T follicular helper cell (primary cell): ENCODE results near the gene SPEF1.
A peak's percentile ranks its signal among the peaks of the same experiment; 100 is the strongest.
"Not testable (repeated sequence)": the region's sequence is repeated elsewhere in the genome, so short reads cannot be mapped to it uniquely, and the experiment has no call there.

Experiments used
- DNase-seq: peaks from one replicate; pipeline ENCODE4 v3.0.0-alpha.2; 2020; ENCODE audit warnings: low read depth

The SPEF1 gene

DNA sequence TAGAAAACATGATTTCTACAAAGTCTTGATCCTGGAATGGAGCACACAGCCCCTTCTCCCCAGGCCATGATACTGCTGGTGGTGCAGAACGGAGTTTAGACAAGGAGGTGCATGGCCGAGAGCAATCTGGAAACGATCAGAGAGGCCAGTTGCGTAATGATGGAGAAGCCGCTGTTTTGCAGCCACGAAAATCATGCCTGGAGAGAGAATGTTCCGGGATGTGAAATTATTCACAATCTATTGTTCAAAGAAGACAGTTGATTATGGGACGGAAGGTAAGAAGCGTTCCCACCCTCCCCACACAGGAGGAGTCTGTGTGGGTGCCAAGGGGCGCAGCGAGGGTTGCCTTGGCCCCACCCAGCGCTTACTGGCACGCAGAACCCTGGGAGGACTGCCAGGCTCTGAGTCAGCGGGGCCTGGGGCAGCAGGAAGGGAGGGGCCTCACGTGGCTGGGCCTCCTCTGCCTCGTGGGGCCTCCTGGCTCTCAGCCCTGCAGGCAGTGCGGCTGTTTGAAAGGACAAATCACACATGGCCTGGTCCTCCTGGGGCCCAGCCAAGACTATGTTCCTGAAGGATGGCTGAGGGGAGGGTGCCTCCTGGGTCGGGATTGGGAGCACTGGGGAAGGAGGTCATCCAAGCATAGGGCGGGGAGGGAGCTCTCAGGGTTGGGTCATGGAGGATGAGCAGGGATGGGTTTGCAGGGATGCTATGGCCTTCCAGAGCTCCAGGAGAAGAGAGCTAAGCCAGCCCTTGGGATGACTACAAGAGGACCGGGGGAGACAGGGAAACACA lies 30.4 kb upstream of the SPEF1 start:
- peak; percentile 91 for DNase-seq

DNA sequence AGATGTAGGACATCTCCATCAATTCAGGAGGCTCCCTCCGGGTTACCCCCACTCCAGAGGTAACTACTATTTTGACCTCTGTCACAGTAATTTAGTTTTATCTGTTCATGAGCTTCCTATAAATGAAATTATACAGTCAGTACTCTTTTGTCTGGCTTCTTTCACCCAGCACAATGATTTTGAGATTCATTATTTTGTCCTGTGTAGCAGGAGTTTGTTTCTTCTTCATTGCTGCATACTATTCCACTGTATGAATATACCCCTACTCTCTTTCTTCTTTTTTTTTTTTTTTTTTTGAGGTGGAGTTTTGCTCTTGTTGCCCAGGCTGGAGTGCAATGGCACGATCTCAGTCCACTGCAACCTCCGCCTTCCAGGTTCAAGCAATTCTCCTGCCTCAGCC lies 27.3 kb upstream of the SPEF1 start:
- no peak for DNase-seq

DNA sequence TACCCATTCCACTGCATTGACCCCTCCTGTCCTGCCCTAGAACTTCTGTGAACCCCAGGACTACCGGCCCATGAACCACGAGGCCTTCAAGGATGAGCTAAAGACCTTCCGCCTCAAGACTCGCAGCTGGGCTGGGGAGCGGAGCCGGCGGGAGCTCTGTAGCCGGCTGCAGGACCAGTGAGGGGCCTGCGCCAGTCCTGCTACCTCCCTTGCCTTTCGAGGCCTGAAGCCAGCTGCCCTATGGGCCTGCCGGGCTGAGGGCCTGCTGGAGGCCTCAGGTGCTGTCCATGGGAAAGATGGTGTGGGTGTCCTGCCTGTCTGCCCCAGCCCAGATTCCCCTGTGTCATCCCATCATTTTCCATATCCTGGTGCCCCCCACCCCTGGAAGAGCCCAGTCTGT lies 23.5 kb upstream of the SPEF1 start:
- no peak for DNase-seq

DNA sequence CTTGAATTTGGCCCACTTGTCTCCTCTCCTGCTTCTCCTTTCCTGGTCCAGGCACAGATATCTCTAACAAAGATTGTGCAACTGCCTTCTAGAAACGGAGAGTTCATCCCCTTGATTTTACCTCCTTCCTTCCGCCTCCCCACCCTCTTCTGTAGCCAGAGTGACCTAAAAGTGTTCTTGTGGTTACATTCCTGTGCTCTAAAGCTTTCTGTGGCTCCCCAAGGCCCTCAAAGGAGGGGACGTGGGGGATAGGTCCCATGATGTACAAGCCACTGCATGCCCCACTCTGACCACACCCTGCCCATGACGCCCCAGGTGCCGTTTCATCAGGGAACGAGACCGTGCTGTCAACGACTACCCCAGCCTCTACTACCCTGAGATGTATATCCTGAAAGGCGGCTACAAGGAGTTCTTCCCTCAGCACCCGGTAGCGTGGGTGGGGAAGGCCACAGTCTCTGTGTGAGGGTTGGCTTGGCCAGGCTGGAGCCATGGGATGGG lies 23.1 kb upstream of the SPEF1 start:
- DNase-seq = no peak

DNA sequence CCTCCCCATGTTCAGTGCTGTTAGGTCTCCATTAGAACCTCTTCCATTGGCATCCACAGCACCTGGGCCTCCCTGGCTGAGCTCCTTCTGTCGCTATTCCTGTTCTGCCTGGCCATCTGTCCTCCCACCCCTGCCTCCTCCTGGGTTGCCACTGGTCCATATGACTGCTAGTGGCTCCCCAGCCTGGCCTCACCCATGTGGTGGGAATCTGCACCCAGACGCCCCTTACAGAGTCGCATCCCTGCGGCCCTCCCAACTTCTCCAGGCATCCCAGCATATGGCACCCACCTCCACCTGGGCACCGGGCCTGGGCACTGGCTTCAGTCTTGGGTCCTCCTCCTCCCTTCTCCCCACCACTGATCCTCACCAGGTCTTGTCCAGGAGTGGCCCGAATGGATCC lies 22.6 kb upstream of the SPEF1 start:
- DNase-seq = no peak

DNA sequence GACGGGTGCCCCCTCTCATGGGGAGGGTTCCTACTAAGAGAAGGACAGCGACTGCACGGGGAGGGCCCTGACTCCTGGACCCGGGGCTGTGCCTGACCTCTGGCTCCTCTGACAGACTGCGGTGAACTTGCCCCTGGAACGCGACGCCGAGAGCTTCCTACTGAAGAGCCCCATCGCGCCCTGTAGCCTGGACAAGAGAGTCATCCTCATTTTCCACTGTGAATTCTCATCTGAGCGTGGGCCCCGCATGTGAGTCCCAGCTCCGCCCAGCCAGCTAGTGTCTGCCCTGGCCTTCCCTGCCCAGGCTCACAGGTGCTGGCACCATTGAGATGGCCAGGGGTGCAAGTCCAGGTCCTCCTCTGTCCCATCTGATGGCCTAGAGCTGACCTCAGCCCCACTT lies 22.0 kb upstream of the SPEF1 start:
- DNase-seq = no peak

DNA sequence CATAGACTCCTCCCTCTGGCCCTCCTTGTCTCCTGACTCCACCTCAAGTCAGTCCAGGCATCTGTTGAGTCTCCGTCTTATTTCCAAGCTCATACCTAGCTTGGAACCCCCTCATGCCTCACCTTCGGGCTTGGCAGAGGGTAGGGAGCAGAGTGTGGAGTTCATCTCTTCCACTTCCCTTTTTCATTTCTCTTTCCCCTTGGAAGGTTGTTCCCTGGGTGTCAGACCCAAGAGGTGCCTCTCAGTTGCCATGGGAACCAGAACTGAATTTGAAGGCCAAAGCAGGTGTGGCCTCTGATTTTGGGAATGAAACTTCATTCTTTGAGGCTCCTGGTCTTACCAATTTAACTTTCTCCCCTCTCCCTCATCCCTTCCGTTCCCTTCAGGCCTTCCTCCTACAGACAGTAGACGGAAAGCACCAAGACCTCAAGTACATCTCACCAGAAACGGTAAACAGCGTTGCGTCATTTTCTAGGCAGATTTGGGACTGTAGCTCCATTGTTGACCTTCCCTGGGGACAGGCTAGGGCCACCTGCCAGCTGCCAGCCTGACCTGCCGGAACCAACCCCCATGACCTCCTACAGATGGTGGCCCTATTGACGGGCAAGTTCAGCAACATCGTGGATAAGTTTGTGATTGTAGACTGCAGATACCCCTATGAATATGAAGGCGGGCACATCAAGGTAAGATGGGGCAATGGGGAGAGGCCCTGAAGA lies 21.4 kb upstream of the SPEF1 start:
- no peak for DNase-seq

DNA sequence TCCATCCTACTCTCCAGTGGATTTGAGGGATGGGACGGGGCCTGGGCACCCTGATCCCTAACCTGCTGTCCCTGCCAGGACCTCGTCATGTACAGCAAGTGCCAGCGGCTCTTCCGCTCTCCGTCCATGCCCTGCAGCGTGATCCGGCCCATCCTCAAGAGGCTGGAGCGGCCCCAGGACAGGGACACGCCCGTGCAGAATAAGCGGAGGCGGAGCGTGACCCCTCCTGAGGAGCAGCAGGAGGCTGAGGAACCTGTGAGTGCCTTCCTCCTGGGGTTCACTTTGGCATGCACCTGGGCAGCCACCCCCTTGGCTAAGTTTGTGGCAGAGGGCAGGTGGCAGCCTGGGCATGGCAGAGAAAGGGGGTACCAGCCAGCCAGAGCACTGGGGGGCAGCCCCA lies 20.6 kb upstream of the SPEF1 start:
- DNase-seq = no peak

DNA sequence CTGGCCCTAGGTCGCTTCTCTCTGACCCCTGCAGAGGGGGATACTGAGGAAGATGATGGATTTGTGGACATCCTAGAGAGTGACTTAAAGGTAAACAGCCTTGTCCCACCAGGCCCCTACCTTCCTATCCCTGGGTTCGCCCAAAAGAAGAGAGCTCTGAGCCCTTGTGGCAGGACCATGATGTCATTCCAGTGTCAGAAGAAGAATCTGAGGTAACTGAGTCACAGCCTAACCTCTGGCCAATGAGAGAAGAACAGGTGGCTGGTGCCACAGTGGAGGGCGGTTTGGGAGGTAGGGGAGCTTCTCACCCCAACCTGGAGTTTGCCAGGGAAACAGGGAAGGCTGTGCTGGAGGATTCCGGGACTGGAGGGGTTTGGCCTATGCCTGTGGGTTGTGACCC lies 20.1 kb upstream of the SPEF1 start:
- DNase-seq = no peak

DNA sequence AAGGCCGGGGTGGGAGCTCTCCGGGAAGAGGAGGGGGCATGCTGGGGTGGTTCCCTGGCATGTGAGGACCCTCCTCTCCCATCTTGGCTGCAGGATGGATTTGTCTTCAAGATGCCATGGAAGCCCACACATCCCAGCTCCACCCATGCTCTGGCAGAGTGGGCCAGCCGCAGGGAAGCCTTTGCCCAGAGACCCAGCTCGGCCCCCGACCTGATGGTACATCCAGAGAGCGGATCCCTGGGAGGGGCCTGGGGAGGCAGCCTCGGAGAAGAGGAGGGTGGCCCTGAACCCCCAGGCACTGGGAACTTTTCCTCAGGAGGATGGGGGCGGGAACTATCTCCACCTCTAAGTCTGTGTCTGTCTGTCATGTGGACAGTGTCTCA lies 19.6 kb upstream of the SPEF1 start:
- DNase-seq = no peak

DNA sequence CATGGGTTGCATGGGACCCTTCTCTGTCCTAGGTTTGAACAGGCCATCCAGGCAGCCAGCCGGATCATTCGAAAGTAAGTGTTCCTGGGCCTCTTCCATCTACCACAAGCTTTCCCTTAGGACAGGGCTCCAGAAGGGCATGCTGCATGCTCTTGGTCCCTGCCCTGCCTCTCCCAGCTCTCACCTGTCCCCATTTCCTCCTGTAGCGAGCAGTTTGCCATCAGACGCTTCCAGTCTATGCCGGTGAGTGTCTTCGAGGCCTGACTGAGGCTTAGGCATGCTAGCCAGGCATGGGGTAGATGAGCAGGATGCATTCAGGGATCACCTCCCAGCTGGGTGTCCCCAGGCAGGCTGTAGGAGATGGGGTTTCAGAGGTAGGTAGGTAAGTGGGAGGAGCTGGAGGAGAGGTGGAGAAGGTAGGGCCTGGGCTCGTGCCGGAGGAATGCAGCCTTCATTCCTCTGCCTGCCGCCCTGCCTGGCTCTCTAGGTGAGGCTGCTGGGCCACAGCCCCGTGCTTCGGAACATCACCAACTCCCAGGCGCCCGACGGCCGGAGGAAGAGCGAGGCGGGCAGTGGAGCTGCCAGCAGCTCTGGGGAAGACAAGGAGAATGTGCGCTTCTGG lies 19.1 kb upstream of the SPEF1 start:
- no peak for DNase-seq

DNA sequence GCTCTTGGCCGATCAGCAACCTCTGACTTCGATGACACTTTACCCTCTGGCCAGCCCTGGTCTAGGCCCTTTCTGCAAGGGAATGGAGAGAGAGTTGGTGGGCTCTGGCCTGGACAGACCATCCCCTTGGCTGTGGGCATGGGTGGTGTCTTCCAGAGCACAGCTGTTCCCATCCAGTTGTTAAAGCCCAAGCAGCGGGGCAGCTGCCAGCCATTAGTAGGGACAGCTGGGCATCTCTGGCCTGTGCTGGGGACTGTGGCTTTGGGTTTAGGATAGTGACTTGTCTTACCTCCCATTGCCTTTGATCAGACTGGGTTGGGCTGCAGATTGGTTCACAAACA lies 17.6 kb upstream of the SPEF1 start:
- DNase-seq = no peak

DNA sequence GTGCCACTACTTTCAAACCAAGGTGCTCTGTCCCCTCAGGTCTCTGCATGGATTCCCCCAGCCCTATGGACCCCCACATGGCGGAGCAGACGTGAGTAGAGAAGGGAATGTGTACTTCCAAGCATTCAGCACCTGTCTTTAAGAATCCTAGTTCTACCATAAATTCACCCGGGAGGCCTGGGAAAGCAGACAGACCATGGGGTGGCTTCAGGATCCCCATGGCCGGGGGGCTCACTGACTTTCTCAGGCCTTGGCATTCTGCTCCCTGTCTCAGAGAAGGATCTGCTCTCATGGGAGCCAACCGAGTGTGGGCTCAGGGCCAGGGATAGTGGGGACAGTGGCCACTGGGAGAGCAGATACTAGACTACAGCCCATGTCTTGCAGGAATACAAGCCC lies 17.1 kb upstream of the SPEF1 start:
- DNase-seq = no peak

DNA sequence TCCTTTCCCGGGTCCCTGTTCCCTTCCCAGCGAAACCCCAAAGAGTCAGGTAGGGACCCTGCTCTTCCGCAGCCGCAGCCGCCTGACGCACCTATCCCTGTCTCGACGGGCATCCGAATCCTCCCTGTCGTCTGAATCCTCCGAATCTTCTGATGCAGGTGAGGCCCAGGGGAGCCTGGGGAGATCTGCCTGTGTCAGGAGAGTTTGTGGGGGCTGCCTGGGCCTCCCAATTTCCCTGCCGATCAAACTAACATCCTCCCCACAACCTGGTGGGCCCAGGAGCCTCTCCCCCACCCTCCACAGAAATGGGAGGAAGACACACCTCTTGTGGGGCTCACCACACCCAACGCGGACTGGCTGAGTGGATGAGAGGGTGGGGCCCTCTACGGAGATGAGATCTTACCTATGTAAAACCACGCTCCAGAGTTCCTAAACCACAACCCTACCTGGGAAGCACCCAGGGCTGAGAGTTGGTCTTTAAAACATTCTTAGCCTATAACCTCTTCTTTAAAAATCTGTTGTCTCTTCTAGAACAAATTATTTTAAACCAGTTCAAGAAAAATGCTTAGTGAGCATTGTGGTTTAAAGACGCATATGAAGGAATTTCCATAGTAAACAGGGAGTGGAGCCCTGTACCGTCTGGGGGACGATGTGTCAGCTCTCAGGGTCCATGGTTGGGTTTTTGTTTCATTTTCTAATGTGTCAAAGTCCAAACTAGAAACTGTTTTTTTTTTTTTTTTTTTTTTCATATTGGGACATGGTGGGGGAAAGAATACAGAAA lies 16.5 kb upstream of the SPEF1 start:
- no peak for DNase-seq

DNA sequence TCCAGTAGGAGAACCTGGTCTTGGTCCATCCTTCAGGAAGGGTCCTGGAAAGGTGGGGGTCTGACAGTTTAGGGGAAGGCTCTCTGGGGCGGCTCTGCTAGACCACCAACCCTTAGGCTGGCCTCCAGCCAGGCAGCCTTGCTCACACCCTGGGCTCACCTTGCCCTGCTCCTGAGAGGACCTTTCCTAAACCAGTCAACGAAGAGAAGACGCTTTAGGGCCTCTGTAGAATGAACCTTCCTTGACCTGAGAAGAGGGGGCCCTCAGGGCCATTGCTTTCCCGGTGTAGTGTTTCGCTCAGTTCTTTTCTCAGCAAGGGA lies 15.9 kb upstream of the SPEF1 start:
- DNase-seq = no peak

DNA sequence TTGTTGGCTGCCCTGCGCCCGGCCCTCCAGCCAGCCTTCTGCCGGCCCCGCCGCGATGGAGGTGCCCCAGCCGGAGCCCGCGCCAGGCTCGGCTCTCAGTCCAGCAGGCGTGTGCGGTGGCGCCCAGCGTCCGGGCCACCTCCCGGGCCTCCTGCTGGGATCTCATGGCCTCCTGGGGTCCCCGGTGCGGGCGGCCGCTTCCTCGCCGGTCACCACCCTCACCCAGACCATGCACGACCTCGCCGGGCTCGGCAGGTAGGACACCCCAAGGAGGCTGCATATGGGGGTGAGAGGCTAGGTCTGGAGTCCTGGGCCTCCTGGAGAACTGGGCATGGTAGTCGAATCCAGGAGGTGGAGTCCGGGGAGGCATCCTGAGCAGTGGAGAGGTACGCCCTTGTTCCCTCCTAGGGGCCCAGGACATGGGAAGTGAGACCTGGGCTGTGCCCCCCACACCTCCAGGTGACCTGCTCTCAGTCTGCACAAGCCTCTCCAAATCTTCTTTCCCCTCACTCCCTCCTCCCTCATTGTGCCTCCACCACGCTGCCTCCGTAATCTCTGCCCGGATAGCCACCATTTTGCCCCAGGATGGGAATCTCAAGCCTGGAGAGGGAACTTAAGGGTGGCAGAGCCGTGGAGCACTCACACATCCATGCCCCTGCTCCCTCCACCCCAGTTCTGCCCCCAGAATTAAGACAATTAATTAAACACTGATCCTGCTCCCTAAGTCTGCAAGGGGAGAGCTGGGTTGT lies 15.4 kb upstream of the SPEF1 start:
- DNase-seq = no peak

DNA sequence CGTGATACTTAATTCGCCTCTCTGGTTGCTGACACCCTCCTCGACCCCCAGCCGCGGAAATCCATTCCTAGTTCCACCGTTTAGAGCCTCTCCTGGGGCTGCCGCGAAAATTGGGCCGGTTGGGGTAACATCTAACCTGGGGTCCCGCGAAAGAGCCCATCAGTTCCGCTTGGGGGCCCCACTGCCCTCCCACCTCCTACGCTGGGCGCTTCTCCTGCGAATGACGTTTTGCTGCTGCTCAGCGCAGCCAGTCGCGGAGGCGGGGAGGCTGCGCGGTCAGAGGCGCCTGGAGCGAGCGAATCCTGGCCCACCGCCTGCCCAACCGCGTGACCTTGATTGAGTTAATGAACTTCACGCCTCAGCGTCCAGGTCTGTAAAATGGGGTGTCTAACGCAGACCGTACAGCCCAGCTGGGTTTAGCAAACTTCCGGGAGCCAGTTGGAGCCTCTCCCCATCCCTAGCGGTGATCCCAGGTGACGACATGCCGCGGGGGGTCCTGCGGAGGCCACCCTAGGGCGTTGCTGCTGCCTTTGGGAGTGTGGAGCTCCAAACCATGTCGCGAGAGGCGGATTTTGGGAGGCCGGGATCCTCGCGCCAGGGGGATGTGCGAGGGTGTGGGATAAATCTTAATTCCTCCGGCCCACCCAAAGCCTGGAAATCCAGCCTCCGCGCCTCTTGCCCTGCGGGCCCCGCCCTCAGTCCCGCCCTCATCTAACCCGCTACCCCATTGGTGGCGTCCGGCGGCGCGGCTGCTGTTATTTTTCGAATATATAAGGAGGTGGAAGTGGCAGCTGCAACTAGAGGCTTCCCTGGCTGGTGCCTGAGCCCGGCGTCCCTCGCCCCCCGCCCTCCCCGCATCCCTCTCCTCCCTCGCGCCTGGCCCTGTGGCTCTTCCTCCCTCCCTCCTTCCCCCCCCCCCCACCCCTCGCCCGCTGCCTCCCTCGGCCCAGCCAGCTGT lies 14.5 kb upstream of the SPEF1 start, which contains the start of gene CDC25B:
CDC25B (plus strand) TSS at position 800 of the 958 bp plus-strand sequence. CDS start 222 bp downstream, outside the sequence.
- peak; percentile 87 for DNase-seq

DNA sequence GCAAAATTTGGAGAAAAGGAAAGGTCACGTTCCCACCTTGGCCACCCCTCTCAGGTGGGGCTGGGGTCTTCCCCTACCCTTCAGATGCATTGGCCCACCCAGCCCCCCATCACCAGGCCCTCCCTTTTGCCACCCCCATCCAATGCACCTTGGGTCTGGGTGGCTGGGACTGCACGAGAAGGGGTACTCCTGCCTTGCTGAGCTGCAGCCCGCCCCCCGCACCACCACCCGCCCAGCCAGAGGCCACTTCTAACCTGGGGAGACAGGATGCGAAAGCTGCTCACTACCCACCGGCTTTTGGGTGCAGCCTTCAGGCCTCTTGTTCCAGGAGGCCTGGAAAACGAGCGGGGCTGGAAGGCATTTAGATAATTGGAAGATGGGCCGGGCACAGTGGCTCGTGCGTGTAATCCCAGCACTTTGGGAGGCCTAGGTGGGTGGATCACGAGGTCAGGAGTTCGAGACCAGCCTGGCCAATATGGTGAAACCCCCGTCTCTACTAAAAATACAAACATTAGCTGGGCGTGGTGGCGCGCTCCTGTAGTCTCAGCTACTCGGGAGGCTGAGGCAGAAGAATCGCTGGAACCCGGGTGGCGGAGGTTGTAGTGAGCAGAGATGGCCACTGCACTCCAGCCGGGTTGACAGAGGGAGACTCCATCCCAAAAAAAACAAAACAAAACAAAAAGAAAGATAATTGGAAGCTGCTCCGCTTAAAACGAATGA lies 13.6 kb upstream of the SPEF1 start:
- DNase-seq = no peak

DNA sequence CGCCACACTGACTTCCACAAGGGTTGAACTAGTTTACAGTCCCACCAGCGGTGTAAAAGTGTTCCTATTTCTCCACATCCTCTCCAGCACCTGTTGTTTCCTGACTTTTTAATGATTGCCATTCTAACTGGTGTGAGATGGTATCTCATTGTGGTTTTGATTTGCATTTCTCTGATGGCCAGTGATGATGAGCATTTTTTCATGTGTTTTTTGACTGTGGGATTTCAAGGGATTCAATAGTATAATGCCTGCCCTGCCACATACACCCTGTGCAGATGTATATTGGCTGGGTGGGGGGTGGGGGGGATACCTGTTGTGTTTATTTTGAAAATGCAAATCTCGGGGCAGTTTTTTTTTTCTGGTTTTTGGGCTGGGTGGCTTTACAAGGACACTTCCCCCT lies 12.9 kb upstream of the SPEF1 start:
- DNase-seq = not testable (repeated sequence)

DNA sequence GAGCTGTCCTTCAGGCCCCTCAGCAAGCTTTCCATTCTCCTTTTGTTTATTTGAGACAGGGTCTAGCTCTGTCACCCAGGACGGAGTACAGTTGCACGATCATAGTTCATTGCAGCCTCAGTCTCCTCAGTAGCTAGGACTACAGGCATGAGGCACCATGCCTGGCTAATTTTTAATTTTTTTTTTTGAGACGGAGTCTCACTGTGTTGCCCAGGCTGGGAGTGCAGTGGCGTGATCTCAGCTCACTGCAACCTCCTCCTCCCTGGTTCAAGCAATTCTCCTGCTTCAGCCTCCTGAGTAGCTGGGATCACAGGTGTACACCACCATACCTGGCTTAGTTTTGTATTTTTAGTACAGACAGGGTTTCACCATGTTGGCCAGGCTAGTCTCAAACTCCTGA lies 8.0 kb upstream of the SPEF1 start:
- DNase-seq = not testable (repeated sequence)
